ENCODE results near the gene MMD2. TPM values are rescaled to one million over a fixed set of nuclear protein-coding genes. Genes with fewer than 3 reads are reported as not detected.

MMD2 gene
- polyA plus RNA-seq, 1 donor from 2014 or later: 0.40 TPM

- no peaks in the 10 kb centered on the region for H3K36me3 ChIP-seq (ENCODE audit: insufficient read depth, low read length)
- no peak overlapping the region for H3K4me2 ChIP-seq (ENCODE audit: low read length)
Observed at GRCh38 chr7:4911111-4911828, 47.7 kb downstream of the MMD2 start.

GRCh38 chr7:4906682-4907081 is 52.3 kb downstream of the MMD2 start:
- Histone ChIP-seq H2AFZ (ENCODE audit: low read depth, low read length) (no peak overlapping the region), H3K4me2 (ENCODE audit: low read length) (no peak overlapping the region), H3K9ac (ENCODE audit: low read length) (no peak overlapping the region), H3K79me2 (replicated peaks; ENCODE audit: insufficient read depth, low read length) (no peaks in the 10 kb centered on the region), H3K9me2 (ENCODE audit: insufficient read depth, low read length) (no peaks in the 10 kb centered on the region), H3K36me3 (ENCODE audit: insufficient read depth, low read length) (no peaks in the 10 kb centered on the region), H3K27me3 (ENCODE audit: insufficient read depth, low read depth, low read length) (no peaks in the 10 kb centered on the region), H3K27ac (ENCODE audit: low read length) (no peak overlapping the region), H4K20me1 (ENCODE audit: insufficient read depth) (no peaks in the 10 kb centered on the region), H3K9me3 (ENCODE audit: low read length) (no peaks in the 10 kb centered on the region), H3K4me3 (ENCODE audit: low read length) (no peak overlapping the region), H3F3A (ENCODE audit: insufficient read depth, low read length, poor library complexity, severe bottlenecking) (no peaks in the 10 kb centered on the region)
- TF ChIP-seq RAD21 (conservative IDR thresholded peaks at IDR 0.05): no peak

More at GRCh38 chr7:4911111-4911828, 47.7 kb downstream of the MMD2 start:
- H3K9me3 ChIP-seq (ENCODE audit: low read length): no peaks in the 10 kb centered on the region
- TF ChIP-seq EP300 (conservative IDR thresholded peaks at IDR 0.05; ENCODE audit: poor library complexity, severe bottlenecking) (no peak), RAD21 (conservative IDR thresholded peaks at IDR 0.05) (no peak), TAF1 (IDR thresholded peaks at IDR 0.05; ENCODE audit: low read depth) (no peak), REST (IDR thresholded peaks at IDR 0.05; ENCODE audit: borderline replicate concordance) (no peak), CTCF (IDR thresholded peaks at IDR 0.05; ENCODE audit: poor library complexity, severe bottlenecking) (no peak), SMC3 (conservative IDR thresholded peaks at IDR 0.05; ENCODE audit: poor library complexity) (no peak), EZH2 (IDR thresholded peaks at IDR 0.05; ENCODE audit: borderline replicate concordance, insufficient read depth, low read length, poor library complexity, severe bottlenecking) (no peak), POLR2AphosphoS5 (IDR thresholded peaks at IDR 0.05) (no peak), MXI1 (conservative IDR thresholded peaks at IDR 0.05; ENCODE audit: poor library complexity, severe bottlenecking) (no peak)
- no peaks in the 10 kb centered on the region for H4K20me1 ChIP-seq (ENCODE audit: insufficient read depth)
- H3K9me2 ChIP-seq (ENCODE audit: insufficient read depth, low read length): no peaks in the 10 kb centered on the region
- no peak overlapping the region for H3K9ac ChIP-seq (ENCODE audit: low read length)
- H3K27me3 ChIP-seq (ENCODE audit: insufficient read depth, low read depth, low read length): no peaks in the 10 kb centered on the region
- H2AFZ ChIP-seq (ENCODE audit: low read depth, low read length): no peak overlapping the region
- H3K27ac ChIP-seq (ENCODE audit: low read length): no peak overlapping the region
- no peaks in the 10 kb centered on the region for H3K79me2 ChIP-seq (replicated peaks; ENCODE audit: insufficient read depth, low read length)
- H3F3A ChIP-seq (ENCODE audit: insufficient read depth, low read length, poor library complexity, severe bottlenecking): no peaks in the 10 kb centered on the region
- H3K4me3 ChIP-seq (ENCODE audit: low read length): no peak overlapping the region

Measured in neural cell (in vitro differentiated cells).